HEK293 (cell line): ENCODE results near the gene C21orf58.

Experiments
- CTCF ChIP-seq: fragments of 450-650 bp; formaldehyde crosslinking; IDR thresholded peaks from 2 replicates; pipeline ENCODE4 v1.5.1; 2016; ENCODE audit warnings: missing biosample characterization, missing genetic modification characterization
- ZNF24 ChIP-seq: fragments of 450-650 bp; formaldehyde crosslinking; IDR thresholded peaks from 2 replicates; pipeline ENCODE4 v1.5.1; 2016; ENCODE audit warnings: missing biosample characterization, missing genetic modification characterization
- ZNF510 ChIP-seq: fragments of 450-650 bp; formaldehyde crosslinking; IDR thresholded peaks from 2 replicates; pipeline ENCODE4 v1.5.1; 2018; ENCODE audit warnings: mild to moderate bottlenecking, missing genetic modification characterization, missing biosample characterization; ENCODE audit not compliant: insufficient replicate concordance
- TF ChIP-seq, protein P1 (sequence below): fragments of 450-650 bp; formaldehyde crosslinking; conservative IDR thresholded peaks from 2 replicates; pipeline ENCODE4 v1.5.1; 2016; ENCODE audit warnings: low read depth, missing biosample characterization, missing genetic modification characterization
- TF ChIP-seq, protein P2 (sequence below): fragments of 450-650 bp; IDR thresholded peaks from 2 replicates; pipeline ENCODE4 v1.5.1; 2018; ENCODE audit warnings: missing biosample characterization, missing genetic modification characterization
- TF ChIP-seq, protein P3 (sequence below): fragments of 450-650 bp; formaldehyde crosslinking; IDR thresholded peaks from 2 replicates; pipeline ENCODE4 v1.5.1; 2016; ENCODE audit warnings: missing biosample characterization, missing genetic modification characterization

- TF ChIP-seq, protein P1, sequence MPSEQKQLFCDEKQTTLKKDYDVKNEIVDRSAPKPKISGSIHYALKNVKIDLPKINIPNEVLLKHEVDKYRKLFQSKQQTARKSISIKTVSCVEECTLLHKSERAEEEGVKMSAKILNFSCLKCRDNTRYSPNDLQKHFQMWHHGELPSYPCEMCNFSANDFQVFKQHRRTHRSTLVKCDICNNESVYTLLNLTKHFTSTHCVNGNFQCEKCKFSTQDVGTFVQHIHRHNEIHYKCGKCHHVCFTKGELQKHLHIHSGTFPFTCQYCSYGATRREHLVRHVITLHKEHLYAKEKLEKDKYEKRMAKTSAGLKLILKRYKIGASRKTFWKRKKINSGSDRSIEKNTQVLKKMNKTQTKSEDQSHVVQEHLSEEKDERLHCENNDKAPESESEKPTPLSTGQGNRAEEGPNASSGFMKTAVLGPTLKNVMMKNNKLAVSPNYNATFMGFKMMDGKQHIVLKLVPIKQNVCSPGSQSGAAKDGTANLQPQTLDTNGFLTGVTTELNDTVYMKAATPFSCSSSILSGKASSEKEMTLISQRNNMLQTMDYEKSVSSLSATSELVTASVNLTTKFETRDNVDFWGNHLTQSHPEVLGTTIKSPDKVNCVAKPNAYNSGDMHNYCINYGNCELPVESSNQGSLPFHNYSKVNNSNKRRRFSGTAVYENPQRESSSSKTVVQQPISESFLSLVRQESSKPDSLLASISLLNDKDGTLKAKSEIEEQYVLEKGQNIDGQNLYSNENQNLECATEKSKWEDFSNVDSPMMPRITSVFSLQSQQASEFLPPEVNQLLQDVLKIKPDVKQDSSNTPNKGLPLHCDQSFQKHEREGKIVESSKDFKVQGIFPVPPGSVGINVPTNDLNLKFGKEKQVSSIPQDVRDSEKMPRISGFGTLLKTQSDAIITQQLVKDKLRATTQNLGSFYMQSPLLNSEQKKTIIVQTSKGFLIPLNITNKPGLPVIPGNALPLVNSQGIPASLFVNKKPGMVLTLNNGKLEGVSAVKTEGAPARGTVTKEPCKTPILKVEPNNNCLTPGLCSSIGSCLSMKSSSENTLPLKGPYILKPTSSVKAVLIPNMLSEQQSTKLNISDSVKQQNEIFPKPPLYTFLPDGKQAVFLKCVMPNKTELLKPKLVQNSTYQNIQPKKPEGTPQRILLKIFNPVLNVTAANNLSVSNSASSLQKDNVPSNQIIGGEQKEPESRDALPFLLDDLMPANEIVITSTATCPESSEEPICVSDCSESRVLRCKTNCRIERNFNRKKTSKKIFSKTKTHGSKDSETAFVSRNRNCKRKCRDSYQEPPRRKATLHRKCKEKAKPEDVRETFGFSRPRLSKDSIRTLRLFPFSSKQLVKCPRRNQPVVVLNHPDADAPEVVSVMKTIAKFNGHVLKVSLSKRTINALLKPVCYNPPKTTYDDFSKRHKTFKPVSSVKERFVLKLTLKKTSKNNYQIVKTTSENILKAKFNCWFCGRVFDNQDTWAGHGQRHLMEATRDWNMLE (tag by site-specific recombination) = no peak
- TF ChIP-seq ZNF24 (tag by site-specific recombination) (no peak), ZNF510 (tag by site-specific recombination) (no peak), CTCF (tag by site-specific recombination) (no peak)
- TF ChIP-seq, protein P2, sequence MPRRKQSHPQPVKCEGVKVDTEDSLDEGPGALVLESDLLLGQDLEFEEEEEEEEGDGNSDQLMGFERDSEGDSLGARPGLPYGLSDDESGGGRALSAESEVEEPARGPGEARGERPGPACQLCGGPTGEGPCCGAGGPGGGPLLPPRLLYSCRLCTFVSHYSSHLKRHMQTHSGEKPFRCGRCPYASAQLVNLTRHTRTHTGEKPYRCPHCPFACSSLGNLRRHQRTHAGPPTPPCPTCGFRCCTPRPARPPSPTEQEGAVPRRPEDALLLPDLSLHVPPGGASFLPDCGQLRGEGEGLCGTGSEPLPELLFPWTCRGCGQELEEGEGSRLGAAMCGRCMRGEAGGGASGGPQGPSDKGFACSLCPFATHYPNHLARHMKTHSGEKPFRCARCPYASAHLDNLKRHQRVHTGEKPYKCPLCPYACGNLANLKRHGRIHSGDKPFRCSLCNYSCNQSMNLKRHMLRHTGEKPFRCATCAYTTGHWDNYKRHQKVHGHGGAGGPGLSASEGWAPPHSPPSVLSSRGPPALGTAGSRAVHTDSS (tag by site-specific recombination) = no peak
- TF ChIP-seq, protein P3, sequence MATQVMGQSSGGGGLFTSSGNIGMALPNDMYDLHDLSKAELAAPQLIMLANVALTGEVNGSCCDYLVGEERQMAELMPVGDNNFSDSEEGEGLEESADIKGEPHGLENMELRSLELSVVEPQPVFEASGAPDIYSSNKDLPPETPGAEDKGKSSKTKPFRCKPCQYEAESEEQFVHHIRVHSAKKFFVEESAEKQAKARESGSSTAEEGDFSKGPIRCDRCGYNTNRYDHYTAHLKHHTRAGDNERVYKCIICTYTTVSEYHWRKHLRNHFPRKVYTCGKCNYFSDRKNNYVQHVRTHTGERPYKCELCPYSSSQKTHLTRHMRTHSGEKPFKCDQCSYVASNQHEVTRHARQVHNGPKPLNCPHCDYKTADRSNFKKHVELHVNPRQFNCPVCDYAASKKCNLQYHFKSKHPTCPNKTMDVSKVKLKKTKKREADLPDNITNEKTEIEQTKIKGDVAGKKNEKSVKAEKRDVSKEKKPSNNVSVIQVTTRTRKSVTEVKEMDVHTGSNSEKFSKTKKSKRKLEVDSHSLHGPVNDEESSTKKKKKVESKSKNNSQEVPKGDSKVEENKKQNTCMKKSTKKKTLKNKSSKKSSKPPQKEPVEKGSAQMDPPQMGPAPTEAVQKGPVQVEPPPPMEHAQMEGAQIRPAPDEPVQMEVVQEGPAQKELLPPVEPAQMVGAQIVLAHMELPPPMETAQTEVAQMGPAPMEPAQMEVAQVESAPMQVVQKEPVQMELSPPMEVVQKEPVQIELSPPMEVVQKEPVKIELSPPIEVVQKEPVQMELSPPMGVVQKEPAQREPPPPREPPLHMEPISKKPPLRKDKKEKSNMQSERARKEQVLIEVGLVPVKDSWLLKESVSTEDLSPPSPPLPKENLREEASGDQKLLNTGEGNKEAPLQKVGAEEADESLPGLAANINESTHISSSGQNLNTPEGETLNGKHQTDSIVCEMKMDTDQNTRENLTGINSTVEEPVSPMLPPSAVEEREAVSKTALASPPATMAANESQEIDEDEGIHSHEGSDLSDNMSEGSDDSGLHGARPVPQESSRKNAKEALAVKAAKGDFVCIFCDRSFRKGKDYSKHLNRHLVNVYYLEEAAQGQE = no peak
These were observed 56.7 kb downstream of the C21orf58 start for GRCh38 chr21:46266946-46267345.
